Muscle of arm (tissue), 14 donors: ENCODE data around the gene RSPH1. TPM values are rescaled to one million over a fixed set of nuclear protein-coding genes. Genes with fewer than 3 reads are reported as not detected.

Source experiments
- DNase-seq: peaks from one replicate; pipeline ENCODE4 v3.0.0-alpha.2; 2013
- long read RNA-seq, 11 donors: transcript quantifications; one replicate each; lab custom pipeline, GENCODE V29; 2026
- polyA plus RNA-seq, 12 donors: library from polyadenylated mRNA; unstranded; fragments of 120-200 nt; gene quantifications; one replicate each; pipeline ENCODE4 v1.2.1, GENCODE V29; 2013; ENCODE audit not compliant: insufficient read length in 12 of 12

The RSPH1 gene
- 1 to 10 TPM in 1 of 12 donors, under 1 TPM in 8, not detected in 3; 0.07 to 1.5 (median 0.21) TPM for polyA plus RNA-seq
- long read RNA-seq, donor 1, partial matches to known transcripts, result 0 of 1 reads
- long read RNA-seq, donor 1, other reads (novel, unspliced or antisense), result 0 of 1 reads
- long read RNA-seq, donor 2, partial matches to known transcripts, result 0 of 1 reads
- long read RNA-seq, donor 2, other reads (novel, unspliced or antisense), result 0 of 1 reads
- long read RNA-seq, donor 3, result 0 reads
- long read RNA-seq, donor 4, result 0 reads
- long read RNA-seq, donor 5, result 0 reads
- long read RNA-seq, donor 6, result 0 reads
- long read RNA-seq, donor 7, result 0 reads
- long read RNA-seq, donor 8, result 0 reads
- long read RNA-seq, donor 9, result 0 reads
- long read RNA-seq, donor 10, result 0 reads
- long read RNA-seq, donor 11, result 0 reads

DNA sequence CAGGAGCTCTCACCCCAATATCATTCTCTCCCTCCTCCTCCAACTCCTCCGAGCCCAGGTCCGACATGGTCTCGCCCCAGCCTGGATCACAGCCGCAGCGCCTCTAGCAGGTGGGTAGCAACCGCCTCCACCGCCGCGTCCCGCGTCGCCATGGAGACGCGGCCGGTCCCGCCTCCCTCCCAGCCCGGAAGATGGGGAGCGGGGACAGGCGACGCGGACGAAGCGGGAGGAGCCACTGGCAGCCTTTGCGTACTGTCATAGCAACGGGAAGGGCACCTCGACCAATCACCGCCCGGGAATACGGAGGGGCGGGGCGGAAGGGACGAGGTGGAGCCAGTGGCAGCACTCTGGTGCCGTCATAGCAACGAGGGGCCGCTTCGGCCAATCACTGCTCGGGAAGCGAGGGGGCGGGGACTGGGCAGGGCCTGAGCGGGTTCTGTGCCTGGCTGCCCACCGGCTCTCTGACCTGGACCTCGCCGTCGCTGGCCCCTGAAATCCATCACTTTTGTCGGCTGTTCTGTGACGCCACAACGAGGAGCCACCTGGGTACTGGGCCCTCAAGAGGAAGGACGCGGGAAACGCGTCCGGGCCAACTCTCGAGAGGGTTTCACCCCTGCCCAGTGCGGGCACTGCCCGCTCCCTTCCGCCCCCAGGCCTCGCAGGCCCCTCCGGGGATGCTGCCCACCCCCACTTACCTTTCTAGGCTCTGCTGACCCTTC lies at the start of gene RSPH1:
TSS of gene RSPH1 (minus strand) at position 105 of the 719 bp plus-strand sequence. CDS start at position 67, 38 bp downstream.
- peak; percentile 99 for DNase-seq

DNA sequence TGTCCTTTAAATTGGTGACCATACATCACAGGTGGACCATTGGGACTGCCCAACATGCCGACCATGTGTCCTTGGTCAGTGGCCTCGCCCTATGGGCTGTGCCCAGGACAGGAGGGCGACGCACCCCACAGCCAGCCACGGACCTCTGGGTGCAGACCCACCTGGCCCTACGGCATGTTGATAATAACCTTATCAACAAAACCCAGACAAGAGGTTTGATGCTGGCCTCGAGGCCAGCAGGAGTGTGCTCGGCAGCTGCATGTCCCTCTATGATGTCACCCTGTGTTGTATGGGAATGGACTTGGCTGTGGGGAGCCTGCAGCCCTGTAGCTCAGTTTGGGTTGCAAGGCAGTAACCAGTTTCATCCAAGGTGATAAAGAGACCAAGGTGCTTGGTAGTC lies 49.7 kb upstream of the RSPH1 start:
- DNase-seq, result no peak

DNA sequence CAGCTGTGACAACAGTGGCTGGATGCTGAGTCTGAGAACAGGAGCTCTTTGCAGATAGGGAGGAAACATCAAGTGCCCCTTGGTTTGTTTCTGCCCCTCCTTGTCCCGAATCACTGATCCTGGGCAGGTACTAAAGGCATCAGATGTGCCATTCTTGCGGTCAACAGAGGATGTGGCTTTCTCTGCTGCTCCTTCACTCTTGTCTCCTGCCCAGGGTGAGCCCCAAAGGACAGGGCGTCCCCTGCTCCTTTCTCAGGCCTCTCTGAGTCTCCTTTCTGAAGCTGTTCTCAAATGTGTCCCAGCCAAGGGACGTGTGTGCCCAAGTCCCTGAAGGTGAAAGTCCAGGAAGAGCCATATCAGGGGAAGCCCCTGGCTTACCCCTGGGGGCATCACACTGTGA lies 49.3 kb upstream of the RSPH1 start:
- no peak for DNase-seq

GRCh38 chr21:42544544-42544943 lies 48.5 kb upstream of the RSPH1 start:
- DNase-seq, result no peak

DNA sequence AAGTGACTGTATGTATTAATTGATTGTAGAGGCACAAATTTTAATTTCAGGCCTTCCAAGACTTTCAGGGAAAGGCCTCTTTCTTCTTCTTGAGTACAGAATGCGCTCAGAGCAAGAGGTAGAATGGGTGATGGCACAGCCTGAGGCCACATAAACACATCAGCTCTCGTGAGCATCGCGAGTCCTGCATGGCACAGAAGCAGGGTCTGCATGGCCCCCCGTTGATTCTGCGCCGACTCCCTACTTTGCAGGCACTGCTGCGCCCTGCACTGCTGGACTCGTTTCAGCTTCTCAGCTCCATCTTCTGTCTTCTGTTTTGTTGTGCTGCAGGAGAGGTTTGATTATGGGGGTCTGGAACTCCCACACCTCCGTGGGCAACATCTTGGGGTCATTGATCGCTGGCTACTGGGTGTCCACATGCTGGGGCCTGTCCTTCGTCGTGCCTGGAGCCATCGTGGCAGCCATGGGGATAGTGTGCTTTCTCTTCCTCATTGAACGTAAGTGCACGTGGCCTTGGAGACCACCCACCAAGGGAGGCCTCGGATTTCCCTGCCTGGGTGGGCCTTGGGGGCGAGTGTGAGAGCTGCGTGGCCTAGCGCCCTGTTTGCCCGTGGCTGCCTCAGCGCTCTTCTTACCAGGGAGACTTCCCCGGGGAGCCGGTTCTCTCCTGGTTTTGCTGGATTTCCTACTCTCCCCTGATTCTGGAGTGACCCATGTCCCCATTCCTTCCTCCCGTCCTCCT lies 47.3 kb upstream of the RSPH1 start:
- DNase-seq, result no peak

DNA sequence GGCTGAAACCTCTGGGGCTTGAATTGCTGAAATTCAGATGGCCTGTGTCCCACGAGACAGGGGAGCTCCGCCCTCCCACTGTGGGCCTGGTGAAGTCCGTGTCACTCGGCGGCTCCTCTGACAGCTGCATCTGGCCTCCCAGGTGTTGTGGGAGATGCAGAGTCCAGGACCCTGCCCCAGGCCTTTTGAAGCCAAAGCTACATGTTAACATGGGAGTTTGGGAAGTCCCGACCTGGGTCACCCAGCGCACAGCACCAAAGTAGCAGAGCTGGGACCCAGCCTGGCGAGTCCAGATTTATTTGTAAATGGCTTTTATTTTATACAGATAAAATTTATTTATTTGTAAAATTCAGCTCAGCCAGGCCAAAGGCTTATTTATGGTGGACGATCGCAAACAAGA lies 46.6 kb upstream of the RSPH1 start:
- no peak for DNase-seq

- DNase-seq, result no peak
Measured at GRCh38 chr21:42542196-42542595, 46.2 kb upstream of the RSPH1 start.

GRCh38 chr21:42541618-42542017 lies 45.6 kb upstream of the RSPH1 start:
- no peak for DNase-seq

DNA sequence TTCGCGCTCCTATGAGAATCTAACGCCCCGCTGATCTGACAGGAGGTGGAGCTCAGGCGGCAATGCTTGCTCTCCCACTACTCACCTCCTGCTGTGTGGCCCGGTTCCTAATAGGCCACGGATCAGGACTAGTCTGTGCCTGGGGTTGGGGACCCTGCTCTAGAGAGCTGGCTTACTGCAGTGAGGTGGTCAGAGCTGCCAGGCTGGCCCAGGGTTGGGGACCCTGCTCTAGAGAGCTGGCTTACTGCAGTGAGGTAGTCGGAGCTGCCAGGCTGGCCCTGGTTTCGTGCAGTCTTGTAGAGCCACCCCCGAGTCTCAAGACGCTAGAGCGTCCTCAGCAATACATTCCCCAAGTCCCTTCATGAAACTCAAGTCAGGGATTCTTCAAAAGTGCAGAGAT lies 45.1 kb upstream of the RSPH1 start:
- DNase-seq, result no peak

- no peak for DNase-seq
Measured at GRCh38 chr21:42540396-42540795, 44.4 kb upstream of the RSPH1 start.

GRCh38 chr21:42539931-42540343 lies 43.9 kb upstream of the RSPH1 start:
- no peak for DNase-seq

DNA sequence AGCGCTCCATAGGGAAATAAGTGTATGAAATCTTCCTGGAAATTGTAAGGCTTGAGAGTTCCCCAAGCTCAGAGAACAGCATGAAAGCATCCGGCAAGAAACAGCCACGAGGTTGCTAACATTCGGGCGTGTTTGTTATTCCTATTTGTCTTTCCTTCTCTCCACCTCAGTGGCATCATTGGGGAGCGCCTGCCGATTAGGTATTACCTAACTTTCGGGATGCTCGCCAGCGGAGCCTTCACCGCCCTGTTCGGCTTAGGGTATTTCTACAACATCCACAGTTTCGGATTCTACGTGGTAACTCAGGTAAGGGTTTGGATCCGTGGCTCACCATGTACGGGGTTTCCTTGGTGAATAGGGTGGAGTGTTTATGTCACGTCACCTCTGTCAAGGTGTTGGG lies 43.3 kb upstream of the RSPH1 start:
- DNase-seq, result no peak

- no peak for DNase-seq
Measured at GRCh38 chr21:42538479-42539275, 42.7 kb upstream of the RSPH1 start.

DNA sequence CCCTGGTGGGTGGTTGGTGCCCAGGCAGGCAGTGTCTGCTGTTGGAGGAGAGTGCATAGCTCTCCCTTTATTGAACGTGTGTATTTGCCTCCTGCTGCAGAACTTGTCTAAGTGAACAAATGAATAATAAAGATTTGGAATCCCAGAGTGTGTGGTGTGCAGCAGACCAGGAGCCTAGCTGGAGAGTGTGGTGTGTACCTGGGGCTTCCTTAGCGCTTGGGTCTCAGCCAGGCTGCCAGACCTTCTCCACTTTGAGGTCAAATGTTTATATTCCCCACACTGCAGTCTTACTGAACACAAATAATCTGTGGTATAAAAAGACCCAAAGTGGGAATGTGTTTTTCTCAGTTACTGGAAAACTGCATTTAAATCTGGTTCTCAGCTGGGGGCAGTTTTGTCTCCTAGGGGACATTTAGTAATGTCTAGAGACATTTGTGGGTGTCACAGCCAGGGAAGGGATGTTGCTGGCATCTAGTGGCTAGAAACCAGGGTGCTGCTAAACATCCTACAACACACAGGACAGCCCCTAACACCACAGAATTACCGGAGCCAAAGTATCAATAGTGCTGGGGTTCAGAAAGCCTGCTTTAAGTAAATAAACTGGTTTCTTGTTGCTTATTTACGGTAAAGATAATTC lies 41.2 kb upstream of the RSPH1 start:
- no peak for DNase-seq

DNA sequence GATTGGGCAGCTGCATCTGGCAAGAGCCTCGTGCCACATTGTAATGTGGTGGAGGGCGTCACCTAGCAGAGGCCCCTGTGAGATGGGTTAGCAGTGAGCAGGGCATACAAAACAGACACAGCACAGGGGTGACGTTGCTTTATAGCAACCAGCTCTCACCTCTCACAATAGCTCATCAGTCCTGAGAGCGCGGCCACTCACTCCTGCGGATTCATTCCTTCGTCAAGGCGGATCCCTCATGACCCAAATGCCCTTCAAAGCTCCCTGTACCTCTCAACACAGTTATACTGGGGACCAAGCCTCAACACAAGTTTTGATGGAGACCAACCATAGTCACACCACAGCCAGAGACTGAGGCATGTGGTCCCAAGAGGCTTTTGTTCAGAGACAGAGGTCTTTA lies 40.6 kb upstream of the RSPH1 start:
- DNase-seq, result no peak

GRCh38 chr21:42535602-42536171 lies 39.7 kb upstream of the RSPH1 start:
- no peak for DNase-seq

DNA sequence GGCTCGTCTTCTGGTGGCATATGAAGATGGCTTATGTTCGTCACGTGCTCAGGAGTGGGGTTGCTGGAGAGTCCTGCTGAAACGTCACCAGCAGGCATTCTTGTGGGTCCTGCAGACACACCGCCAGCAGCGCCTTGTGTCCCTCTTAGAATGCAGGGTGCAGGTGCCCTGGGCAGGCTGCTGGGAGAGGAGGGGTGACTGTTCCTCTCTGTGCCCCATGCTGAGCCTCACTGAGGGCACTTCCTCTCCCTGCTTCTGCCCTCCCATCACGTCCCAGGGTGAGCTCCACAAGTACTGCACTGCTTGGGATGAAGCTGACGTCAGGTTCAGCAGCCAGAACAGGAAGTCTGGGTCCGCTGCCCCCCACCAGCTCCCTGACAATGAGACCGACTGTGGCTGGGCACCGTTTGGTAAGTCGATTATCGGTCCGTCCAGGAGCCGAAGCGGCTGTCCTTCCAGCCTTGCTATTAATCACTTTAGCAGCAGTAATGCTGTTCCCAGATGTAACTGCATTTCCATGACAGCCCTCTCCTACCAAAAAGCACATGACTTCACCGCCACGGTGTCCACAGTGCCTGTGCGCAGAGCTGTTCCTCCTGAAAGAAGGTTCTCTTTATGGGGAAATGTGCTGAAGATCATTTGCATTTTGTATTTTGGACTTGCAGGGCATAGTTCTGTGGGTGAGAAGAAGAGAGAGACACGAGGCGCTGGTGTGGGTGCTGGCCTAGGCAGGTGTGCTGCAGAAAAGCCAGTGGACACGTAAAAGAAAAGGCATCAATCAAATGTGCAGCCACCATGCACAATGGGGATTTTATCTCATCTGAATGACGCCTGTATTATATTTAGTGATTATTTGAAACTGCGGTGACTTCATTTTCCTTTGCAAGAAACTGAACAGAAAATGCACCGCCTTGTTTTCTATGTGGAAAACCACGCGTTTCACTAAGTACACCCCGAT lies 38.7 kb upstream of the RSPH1 start:
- DNase-seq, result peak; percentile 45

GRCh38 chr21:42533963-42534355 lies 37.9 kb upstream of the RSPH1 start:
- DNase-seq, result no peak

DNA sequence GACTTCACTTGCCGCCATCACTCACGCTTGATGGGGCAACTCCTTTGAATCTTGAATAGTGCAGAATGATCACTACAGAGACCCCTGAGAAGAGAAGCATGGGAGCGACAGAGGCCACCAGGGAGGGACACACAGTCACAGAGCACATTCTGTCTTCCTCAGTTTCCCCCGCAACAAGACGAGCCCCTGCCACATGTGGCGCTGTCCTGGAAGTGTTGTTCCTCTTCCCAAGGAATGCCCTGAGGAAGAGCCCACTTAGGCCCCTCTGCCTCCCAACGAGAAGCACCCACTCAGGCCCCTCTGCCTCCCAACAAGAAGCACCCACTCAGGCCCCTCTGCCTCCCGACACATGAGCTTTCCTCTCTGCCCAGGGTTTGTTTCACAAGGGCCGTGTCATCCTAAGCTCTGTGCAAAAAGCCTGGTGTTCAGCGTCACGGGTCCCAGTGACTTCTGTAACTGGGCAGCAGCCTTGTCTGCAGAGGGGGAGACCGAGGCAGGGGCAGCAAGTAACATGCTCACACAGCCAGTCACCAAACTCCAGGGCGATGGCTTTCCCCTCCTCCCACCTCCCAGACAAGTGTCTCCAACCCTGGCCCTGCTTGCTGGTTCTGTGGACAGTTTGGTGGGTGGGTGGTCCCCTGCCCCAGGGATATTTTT lies 37.4 kb upstream of the RSPH1 start:
- no peak for DNase-seq
